HG03520 (cell line): Measurements from ENCODE around the gene FSHB.
"Not testable (repeated sequence)": the region's sequence is repeated elsewhere in the genome, so short reads cannot be mapped to it uniquely, and the experiment has no call there.

ENCODE experiments used
- ATAC-seq: cut with Tn5 transposase; IDR thresholded peaks from one replicate; pipeline ENCODE4 v1.9.1; 2021; ENCODE audit warnings: mild to moderate bottlenecking, moderate library complexity; ENCODE audit not compliant: unreplicated experiment

Gene FSHB

GRCh38 chr11:30261821-30262220 lies 31.0 kb downstream of the FSHB start:
- no peak for ATAC-seq

- ATAC-seq = not testable (repeated sequence)
These were observed 37.8 kb downstream of the FSHB start for GRCh38 chr11:30268638-30269037.

- ATAC-seq = no peak
These were observed 39.9 kb downstream of the FSHB start for GRCh38 chr11:30270671-30271070.

GRCh38 chr11:30277176-30277575 lies 46.4 kb downstream of the FSHB start:
- no peak for ATAC-seq

GRCh38 chr11:30279796-30280195 lies 49.0 kb downstream of the FSHB start:
- ATAC-seq = no peak

GRCh38 chr11:30281476-30282288 lies 50.9 kb downstream of the FSHB start:
- ATAC-seq = peak; percentile 30

- ATAC-seq = peak; percentile 55
These were observed 51.4 kb downstream of the FSHB start for GRCh38 chr11:30282289-30282631.
